ENCODE results near the gene CRYBG1.

CRYBG1 gene

DNA sequence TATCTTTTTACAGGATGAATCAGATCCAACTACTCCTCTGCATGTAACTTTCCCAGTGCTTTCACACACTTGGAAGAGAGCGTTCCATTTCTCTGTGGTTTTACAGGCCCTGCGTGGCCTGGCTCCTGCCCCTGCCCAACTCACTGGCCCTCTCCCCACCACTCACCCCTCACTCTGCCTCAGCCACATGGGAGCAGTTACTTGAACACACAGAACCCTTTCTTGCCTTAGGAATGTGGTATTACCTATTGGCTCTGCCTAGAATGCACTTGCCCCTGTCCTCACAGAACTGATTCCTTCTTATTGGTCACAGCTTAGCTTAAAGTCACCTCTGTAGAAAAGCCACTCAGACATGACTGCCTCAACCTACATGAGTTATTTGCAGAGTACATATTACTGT is 108.4 kb downstream of the CRYBG1 start:
- TF ChIP-seq, protein P1, sequence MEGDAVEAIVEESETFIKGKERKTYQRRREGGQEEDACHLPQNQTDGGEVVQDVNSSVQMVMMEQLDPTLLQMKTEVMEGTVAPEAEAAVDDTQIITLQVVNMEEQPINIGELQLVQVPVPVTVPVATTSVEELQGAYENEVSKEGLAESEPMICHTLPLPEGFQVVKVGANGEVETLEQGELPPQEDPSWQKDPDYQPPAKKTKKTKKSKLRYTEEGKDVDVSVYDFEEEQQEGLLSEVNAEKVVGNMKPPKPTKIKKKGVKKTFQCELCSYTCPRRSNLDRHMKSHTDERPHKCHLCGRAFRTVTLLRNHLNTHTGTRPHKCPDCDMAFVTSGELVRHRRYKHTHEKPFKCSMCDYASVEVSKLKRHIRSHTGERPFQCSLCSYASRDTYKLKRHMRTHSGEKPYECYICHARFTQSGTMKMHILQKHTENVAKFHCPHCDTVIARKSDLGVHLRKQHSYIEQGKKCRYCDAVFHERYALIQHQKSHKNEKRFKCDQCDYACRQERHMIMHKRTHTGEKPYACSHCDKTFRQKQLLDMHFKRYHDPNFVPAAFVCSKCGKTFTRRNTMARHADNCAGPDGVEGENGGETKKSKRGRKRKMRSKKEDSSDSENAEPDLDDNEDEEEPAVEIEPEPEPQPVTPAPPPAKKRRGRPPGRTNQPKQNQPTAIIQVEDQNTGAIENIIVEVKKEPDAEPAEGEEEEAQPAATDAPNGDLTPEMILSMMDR (IDR thresholded peaks at IDR 0.05; ENCODE audit: extremely low read depth, insufficient read depth, missing control alignments): no peak
- in situ Hi-C loops (cut with MboI; ENCODE audit: low pct_unique_long_range_greater_than_20kb, low sequenced_read_pairs, unreplicated experiment): no loop called here
- DNase-seq (ENCODE audit: low spot score): no peak

DNA sequence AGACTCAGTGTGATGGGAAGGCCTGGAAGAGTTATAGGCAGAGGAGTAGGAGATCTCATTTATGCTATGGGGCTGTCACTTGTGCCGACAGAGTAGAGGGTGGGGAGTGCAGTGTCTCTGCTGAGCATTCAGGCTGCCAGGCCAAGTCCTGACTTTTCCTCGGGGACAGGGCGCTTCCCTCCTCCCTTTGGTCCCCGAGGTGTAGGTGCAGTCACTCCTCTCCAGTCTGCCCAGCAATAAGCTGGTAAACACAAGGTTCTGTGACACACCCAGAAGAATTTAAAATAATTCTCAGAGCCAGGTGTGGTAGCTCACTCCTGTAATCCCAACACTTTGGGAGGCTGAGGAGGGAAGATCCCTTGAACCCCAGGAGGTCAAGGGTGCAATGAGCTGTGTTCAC is 109.4 kb downstream of the CRYBG1 start:
- in situ Hi-C loops (cut with MboI; ENCODE audit: low pct_unique_long_range_greater_than_20kb, low sequenced_read_pairs, unreplicated experiment): no loop called here
- DNase-seq (ENCODE audit: low spot score): no peak
- TF ChIP-seq, protein P1 (IDR thresholded peaks at IDR 0.05; ENCODE audit: extremely low read depth, insufficient read depth, missing control alignments): no peak

DNA sequence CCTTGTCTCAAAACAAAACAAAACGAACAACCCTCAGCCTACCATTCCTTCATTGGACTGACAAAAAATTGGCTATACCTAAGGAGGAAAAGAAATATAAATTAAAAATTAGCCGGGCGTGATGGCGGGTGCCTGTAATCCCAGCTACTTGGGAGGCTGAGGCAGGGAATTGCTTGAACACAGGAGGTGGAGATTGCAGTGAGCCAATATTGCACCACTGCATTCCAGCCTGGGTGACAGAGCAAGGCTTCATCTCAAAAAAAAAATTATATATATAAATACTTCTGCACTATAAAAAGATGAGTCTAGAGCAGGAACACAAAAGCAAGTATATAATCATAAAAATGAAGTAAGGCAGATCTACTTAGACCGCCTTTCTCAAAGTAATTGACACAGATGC is 109.8 kb downstream of the CRYBG1 start:
- in situ Hi-C loops (cut with MboI; ENCODE audit: low pct_unique_long_range_greater_than_20kb, low sequenced_read_pairs, unreplicated experiment): no loop called here
- no peak for DNase-seq (ENCODE audit: low spot score)
- TF ChIP-seq, protein P1 (IDR thresholded peaks at IDR 0.05; ENCODE audit: extremely low read depth, insufficient read depth, missing control alignments): no peak

DNA sequence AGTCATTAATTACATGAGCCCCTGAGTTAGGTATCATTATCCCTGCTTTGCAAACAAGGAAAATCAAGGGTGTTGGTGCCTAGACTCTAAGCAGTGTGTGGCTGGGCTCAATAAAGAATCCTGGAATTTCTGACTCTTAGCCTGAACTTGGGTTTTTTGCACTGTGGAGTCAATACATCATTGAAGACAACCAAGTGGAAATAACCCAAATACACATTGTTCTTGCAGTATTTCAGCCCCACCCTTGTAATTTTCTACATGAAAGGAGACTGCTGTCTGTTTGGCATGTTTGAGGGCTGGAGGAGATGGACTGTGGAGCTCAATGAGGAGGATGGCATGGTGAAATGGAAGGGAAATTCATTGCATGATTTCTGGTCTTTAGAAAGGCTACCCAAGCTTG is 110.3 kb downstream of the CRYBG1 start:
- in situ Hi-C loops (cut with MboI; ENCODE audit: low pct_unique_long_range_greater_than_20kb, low sequenced_read_pairs, unreplicated experiment): no loop called here
- TF ChIP-seq, protein P1 (IDR thresholded peaks at IDR 0.05; ENCODE audit: extremely low read depth, insufficient read depth, missing control alignments): no peak
- no peak for DNase-seq (ENCODE audit: low spot score)

DNA sequence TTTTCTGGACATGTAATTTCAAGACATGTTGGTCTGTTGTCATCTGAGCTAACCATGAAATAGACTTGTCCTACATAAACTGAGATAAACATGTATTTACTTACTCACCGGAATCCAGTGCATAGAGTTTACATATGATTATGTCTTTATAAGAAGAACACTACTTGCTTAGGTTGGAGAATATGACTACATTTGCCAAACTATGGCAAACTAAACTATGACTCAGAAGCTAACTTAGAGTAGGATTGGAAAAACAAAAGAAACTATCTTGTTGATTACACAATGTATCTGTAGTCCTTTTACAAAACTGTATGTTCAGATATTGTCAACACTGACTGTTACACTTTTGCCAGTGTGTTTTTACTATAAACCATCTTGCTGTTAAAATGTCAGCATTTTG is 113.3 kb downstream of the CRYBG1 start:
- TF ChIP-seq, protein P1 (IDR thresholded peaks at IDR 0.05; ENCODE audit: extremely low read depth, insufficient read depth, missing control alignments): no peak
- in situ Hi-C loops (cut with MboI; ENCODE audit: low pct_unique_long_range_greater_than_20kb, low sequenced_read_pairs, unreplicated experiment): no loop called here
- no peak for DNase-seq (ENCODE audit: low spot score)

DNA sequence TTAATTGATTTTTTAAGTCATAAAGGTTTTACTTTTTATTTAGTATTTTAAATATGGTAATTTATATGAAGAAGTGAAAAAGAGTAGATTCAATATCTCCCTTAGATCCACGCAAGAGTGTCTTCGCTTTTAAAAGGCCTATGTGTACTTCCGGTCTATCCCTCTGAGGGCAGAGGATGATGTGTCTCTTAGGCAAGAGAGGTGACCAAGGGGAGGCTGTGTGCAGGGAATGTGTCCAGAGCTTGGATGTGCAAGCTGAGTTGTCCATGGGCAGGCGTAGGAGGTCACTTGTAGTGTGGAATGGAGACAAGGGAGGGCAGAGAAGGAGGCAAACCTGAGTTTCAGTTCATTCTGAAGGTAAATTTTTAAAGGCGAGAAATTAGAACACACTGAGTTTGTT is 113.9 kb downstream of the CRYBG1 start:
- in situ Hi-C loops (cut with MboI; ENCODE audit: low pct_unique_long_range_greater_than_20kb, low sequenced_read_pairs, unreplicated experiment): no loop called here
- no peak for DNase-seq (ENCODE audit: low spot score)
- TF ChIP-seq, protein P1 (IDR thresholded peaks at IDR 0.05; ENCODE audit: extremely low read depth, insufficient read depth, missing control alignments): no peak

DNA sequence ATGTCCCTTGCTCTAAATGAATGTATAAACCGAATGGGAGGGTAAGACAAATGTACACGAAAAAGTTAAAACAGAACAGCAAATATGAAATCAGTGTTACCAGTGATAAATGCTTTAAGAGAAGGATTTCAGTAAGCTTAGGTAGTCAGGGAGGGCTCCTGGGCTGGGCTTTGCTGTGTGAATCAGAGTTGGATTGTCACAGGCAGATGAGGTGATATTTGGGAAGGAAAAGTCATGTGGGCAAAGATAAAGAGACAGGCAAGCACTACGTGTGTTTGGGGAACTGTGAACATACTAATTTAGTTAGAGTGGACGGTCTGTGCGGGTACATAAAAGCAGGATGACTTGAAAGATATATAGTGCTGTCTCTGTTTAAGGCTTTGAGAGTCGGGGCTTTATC is 114.8 kb downstream of the CRYBG1 start:
- DNase-seq (ENCODE audit: low spot score): no peak
- in situ Hi-C loops (cut with MboI; ENCODE audit: low pct_unique_long_range_greater_than_20kb, low sequenced_read_pairs, unreplicated experiment): no loop called here
- TF ChIP-seq, protein P1 (IDR thresholded peaks at IDR 0.05; ENCODE audit: extremely low read depth, insufficient read depth, missing control alignments): no peak

All from GM13977 (cell line).